ENCODE results near the gene ANKRD52. TPM values are rescaled to one million over a fixed set of nuclear protein-coding genes. Genes with fewer than 3 reads are reported as not detected.

The ANKRD52 gene
- total and polyA plus RNA-seq, 2 of the 8 experiments (the other 6 are each of a cell fraction or from before 2014, with no cell fraction given) = 14.0 to 36.3 TPM

DNA sequence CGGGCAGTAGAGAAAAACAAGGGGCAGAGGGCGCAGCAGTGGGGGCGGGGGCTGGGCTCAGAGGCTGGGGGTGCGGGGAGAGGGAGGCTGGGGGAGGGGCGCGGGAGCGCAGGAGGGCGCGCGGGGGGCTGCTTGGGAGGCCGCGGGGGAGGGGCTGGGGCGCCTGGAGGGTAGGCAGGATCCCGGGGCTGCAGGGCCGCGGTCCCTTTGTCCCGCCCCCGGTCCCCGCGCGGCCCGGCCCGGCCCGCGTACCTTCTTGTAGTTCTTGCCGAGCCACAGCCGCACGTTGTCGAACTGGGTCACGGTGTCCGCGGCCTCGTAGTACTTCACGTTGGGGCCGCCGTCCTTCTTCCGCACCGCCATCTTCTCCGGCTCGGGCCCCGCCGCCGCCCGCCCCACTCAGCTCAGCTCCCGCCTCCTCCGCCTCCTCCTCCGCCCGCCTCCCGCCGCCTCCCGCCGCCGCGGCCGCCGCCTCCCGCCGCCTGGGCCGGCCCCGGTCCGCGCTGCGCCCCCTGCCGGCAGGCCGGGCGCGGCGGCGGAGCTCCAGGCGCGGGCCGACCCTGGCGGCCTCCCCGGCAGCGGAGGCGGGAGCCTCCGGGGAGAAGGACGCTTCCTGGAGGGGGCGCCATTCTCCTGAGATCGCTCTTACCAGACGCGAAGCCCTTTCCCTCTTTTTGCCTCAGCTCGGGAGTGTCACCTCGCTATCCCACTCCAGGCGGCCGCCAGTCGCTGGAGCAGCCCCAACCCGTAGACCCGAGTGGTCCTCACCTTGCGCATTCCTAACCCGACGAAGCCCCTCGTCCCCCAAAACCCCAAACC, 68.9 kb downstream of the ANKRD52 start, which contains the start of gene SMARCC2 (continued):
- TF ChIP-seq NRF1 (IDR thresholded peaks at IDR 0.05; ENCODE audit: low read depth, low read length) (no peak), POLR2A (IDR thresholded peaks at IDR 0.05; ENCODE audit: control extremely low read depth in 1 of 2, low read depth in 2 of 2, low read length in 2 of 2) (peak; percentile 24 to 65), RNF2 (IDR thresholded peaks at IDR 0.05; ENCODE audit: borderline replicate concordance, low read depth, low read length, missing control alignments, poor library complexity, severe bottlenecking) (no peak), SP2 (IDR thresholded peaks at IDR 0.05; ENCODE audit: low read length) (no peak), EP300 (IDR thresholded peaks at IDR 0.05; ENCODE audit: borderline replicate concordance in 1 of 2, low read depth in 2 of 2, low read length in 2 of 2) (peak in 1 of 2 experiments; percentile 26; a peak in 1 of 3 replicates), SUZ12 (IDR thresholded peaks at IDR 0.05; ENCODE audit: low read length) (no peak)
- TF ChIP-seq, protein P1, sequence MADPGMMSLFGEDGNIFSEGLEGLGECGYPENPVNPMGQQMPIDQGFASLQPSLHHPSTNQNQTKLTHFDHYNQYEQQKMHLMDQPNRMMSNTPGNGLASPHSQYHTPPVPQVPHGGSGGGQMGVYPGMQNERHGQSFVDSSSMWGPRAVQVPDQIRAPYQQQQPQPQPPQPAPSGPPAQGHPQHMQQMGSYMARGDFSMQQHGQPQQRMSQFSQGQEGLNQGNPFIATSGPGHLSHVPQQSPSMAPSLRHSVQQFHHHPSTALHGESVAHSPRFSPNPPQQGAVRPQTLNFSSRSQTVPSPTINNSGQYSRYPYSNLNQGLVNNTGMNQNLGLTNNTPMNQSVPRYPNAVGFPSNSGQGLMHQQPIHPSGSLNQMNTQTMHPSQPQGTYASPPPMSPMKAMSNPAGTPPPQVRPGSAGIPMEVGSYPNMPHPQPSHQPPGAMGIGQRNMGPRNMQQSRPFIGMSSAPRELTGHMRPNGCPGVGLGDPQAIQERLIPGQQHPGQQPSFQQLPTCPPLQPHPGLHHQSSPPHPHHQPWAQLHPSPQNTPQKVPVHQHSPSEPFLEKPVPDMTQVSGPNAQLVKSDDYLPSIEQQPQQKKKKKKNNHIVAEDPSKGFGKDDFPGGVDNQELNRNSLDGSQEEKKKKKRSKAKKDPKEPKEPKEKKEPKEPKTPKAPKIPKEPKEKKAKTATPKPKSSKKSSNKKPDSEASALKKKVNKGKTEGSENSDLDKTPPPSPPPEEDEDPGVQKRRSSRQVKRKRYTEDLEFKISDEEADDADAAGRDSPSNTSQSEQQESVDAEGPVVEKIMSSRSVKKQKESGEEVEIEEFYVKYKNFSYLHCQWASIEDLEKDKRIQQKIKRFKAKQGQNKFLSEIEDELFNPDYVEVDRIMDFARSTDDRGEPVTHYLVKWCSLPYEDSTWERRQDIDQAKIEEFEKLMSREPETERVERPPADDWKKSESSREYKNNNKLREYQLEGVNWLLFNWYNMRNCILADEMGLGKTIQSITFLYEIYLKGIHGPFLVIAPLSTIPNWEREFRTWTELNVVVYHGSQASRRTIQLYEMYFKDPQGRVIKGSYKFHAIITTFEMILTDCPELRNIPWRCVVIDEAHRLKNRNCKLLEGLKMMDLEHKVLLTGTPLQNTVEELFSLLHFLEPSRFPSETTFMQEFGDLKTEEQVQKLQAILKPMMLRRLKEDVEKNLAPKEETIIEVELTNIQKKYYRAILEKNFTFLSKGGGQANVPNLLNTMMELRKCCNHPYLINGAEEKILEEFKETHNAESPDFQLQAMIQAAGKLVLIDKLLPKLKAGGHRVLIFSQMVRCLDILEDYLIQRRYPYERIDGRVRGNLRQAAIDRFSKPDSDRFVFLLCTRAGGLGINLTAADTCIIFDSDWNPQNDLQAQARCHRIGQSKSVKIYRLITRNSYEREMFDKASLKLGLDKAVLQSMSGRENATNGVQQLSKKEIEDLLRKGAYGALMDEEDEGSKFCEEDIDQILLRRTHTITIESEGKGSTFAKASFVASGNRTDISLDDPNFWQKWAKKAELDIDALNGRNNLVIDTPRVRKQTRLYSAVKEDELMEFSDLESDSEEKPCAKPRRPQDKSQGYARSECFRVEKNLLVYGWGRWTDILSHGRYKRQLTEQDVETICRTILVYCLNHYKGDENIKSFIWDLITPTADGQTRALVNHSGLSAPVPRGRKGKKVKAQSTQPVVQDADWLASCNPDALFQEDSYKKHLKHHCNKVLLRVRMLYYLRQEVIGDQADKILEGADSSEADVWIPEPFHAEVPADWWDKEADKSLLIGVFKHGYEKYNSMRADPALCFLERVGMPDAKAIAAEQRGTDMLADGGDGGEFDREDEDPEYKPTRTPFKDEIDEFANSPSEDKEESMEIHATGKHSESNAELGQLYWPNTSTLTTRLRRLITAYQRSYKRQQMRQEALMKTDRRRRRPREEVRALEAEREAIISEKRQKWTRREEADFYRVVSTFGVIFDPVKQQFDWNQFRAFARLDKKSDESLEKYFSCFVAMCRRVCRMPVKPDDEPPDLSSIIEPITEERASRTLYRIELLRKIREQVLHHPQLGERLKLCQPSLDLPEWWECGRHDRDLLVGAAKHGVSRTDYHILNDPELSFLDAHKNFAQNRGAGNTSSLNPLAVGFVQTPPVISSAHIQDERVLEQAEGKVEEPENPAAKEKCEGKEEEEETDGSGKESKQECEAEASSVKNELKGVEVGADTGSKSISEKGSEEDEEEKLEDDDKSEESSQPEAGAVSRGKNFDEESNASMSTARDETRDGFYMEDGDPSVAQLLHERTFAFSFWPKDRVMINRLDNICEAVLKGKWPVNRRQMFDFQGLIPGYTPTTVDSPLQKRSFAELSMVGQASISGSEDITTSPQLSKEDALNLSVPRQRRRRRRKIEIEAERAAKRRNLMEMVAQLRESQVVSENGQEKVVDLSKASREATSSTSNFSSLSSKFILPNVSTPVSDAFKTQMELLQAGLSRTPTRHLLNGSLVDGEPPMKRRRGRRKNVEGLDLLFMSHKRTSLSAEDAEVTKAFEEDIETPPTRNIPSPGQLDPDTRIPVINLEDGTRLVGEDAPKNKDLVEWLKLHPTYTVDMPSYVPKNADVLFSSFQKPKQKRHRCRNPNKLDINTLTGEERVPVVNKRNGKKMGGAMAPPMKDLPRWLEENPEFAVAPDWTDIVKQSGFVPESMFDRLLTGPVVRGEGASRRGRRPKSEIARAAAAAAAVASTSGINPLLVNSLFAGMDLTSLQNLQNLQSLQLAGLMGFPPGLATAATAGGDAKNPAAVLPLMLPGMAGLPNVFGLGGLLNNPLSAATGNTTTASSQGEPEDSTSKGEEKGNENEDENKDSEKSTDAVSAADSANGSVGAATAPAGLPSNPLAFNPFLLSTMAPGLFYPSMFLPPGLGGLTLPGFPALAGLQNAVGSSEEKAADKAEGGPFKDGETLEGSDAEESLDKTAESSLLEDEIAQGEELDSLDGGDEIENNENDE (IDR thresholded peaks at IDR 0.05; ENCODE audit: insufficient replicate concordance, low read length) = no peak

All from H1 (cell line).